HG03575 (cell line): ENCODE results near the gene SLIRP.
"Not testable (repeated sequence)": the region's sequence is repeated elsewhere in the genome, so short reads cannot be mapped to it uniquely, and the experiment has no call there.

Source experiments
- ATAC-seq: cut with Tn5 transposase; IDR thresholded peaks from one replicate; pipeline ENCODE4 v1.9.1; 2021; ENCODE audit not compliant: unreplicated experiment, insufficient number of reproducible peaks, low FRiP score; ENCODE audit errors: extremely low read depth

Gene SLIRP

GRCh38 chr14:77730976-77731497 is 23.1 kb downstream of the SLIRP start:
- no peak for ATAC-seq

- ATAC-seq: no peak
These were observed 30.8 kb downstream of the SLIRP start for GRCh38 chr14:77738559-77739250.

GRCh38 chr14:77741438-77741837 is 33.5 kb downstream of the SLIRP start:
- no peak for ATAC-seq

GRCh38 chr14:77746064-77746702 is 38.3 kb downstream of the SLIRP start:
- no peak for ATAC-seq

- not testable (repeated sequence) for ATAC-seq
These were observed 39.5 kb downstream of the SLIRP start for GRCh38 chr14:77747425-77747824.

GRCh38 chr14:77752266-77752665 is 44.4 kb downstream of the SLIRP start:
- ATAC-seq: no peak

- ATAC-seq: no peak
These were observed 45.1 kb downstream of the SLIRP start for GRCh38 chr14:77752799-77753516.

GRCh38 chr14:77760381-77761204 is 52.7 kb downstream of the SLIRP start, which contains the start of gene SNW1:
TSS of gene SNW1 (minus strand) at chr14:77761156. CDS start at chr14:77761127, 29 bp downstream.
- peak; percentile 76 for ATAC-seq

- no peak for ATAC-seq
These were observed 53.5 kb downstream of the SLIRP start for GRCh38 chr14:77761205-77761931.

- ATAC-seq: no peak
These were observed 55.4 kb downstream of the SLIRP start for GRCh38 chr14:77763316-77763715.

GRCh38 chr14:77763978-77764377 is 56.1 kb downstream of the SLIRP start:
- ATAC-seq: no peak
